Breast epithelium (tissue), 3 donors: ENCODE data around the gene TYW1.
"Not testable (repeated sequence)": the region's sequence is repeated elsewhere in the genome, so short reads cannot be mapped to it uniquely, and the experiment has no call there.

Experiments
- CTCF ChIP-seq, 3 donors: fragments of 450-650 bp; IDR thresholded peaks; one replicate each; pipeline ENCODE4 v1.5.1; 2016 to 2017; ENCODE audit warnings: antibody characterized with exemption in 3 of 3, mild to moderate bottlenecking in 3 of 3, moderate library complexity in 3 of 3
- POLR2A ChIP-seq: fragments of 450-650 bp; IDR thresholded peaks from one replicate; pipeline ENCODE4 v1.6.1; 2016; ENCODE audit warnings: antibody characterized with exemption, mild to moderate bottlenecking, moderate library complexity

- TF ChIP-seq CTCF (IDR thresholded peaks at IDR 0.05); POLR2A: not testable (repeated sequence)
Measured at GRCh38 chr7:67191002-67191720, 194.5 kb downstream of the TYW1 start.
